PC-3 (cell line): Measurements from ENCODE around the gene GAP43.

Source experiments
- EZH2phosphoT487 ChIP-seq: fragments of 300-600 bp; sonication (generic); IDR thresholded peaks from 2 replicates; pipeline ENCODE4 v1.6.1; 2018; ENCODE audit warnings: mild to moderate bottlenecking, antibody characterized with exemption, low read length, borderline replicate concordance
- TF ChIP-seq, protein P1 (sequence below): fragments of 300-600 bp; sonication (generic); conservative IDR thresholded peaks from 2 replicates; pipeline ENCODE4 v1.5.1; 2017; ENCODE audit warnings: antibody characterized with exemption, low read depth, mild to moderate bottlenecking, low read length

- TF ChIP-seq, protein P1, sequence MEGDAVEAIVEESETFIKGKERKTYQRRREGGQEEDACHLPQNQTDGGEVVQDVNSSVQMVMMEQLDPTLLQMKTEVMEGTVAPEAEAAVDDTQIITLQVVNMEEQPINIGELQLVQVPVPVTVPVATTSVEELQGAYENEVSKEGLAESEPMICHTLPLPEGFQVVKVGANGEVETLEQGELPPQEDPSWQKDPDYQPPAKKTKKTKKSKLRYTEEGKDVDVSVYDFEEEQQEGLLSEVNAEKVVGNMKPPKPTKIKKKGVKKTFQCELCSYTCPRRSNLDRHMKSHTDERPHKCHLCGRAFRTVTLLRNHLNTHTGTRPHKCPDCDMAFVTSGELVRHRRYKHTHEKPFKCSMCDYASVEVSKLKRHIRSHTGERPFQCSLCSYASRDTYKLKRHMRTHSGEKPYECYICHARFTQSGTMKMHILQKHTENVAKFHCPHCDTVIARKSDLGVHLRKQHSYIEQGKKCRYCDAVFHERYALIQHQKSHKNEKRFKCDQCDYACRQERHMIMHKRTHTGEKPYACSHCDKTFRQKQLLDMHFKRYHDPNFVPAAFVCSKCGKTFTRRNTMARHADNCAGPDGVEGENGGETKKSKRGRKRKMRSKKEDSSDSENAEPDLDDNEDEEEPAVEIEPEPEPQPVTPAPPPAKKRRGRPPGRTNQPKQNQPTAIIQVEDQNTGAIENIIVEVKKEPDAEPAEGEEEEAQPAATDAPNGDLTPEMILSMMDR = no peak
- no peak for TF ChIP-seq EZH2phosphoT487
Observed at GRCh38 chr3:115758076-115758763, 134.9 kb downstream of the GAP43 start.
